Hepatocyte (in vitro differentiated cells): ENCODE measurements around the gene CTNND2. TPM values are rescaled to one million over a fixed set of nuclear protein-coding genes. Genes with fewer than 3 reads are reported as not detected.

Experiments used
- DNase-seq: peaks from one replicate; pipeline ENCODE4 v3.0.0-alpha.2; 2016; ENCODE audit warnings: low spot score
- H2AFZ ChIP-seq: fragments of 200-600 bp; sonication (generic); 2 replicates; pipeline ENCODE4 v1.6.0; 2016; ENCODE audit warnings: antibody characterized with exemption, mild to moderate bottlenecking
- H3K27ac ChIP-seq: fragments of 200-600 bp; sonication (generic); 2 replicates; pipeline ENCODE4 v1.5.1; 2016; ENCODE audit warnings: mild to moderate bottlenecking
- H3K27me3 ChIP-seq: fragments of 200-600 bp; sonication (generic); 2 replicates; pipeline ENCODE4 v1.6.1; 2016
- H3K36me3 ChIP-seq: fragments of 200-600 bp; sonication (generic); replicated peaks from 2 replicates; pipeline ENCODE4 v1.5.1; 2016; ENCODE audit warnings: low read depth; ENCODE audit not compliant: insufficient read depth
- H3K4me1 ChIP-seq: fragments of 200-600 bp; sonication (generic); 2 replicates; pipeline ENCODE4 v1.5.1; 2016; ENCODE audit warnings: mild to moderate bottlenecking, moderate library complexity; ENCODE audit not compliant: insufficient read depth
- H3K4me2 ChIP-seq: fragments of 200-600 bp; sonication (generic); 2 replicates; pipeline ENCODE4 v1.6.0; 2016
- H3K4me3 ChIP-seq: fragments of 200-600 bp; sonication (generic); 2 replicates; pipeline ENCODE4 v1.5.1; 2016; ENCODE audit warnings: mild to moderate bottlenecking
- H3K79me2 ChIP-seq: fragments of 200-600 bp; sonication (generic); 2 replicates; pipeline ENCODE4 v1.6.0; 2017; ENCODE audit warnings: mild to moderate bottlenecking
- H3K9me2 ChIP-seq: fragments of 200-600 bp; sonication (generic); replicated peaks from 2 replicates; pipeline ENCODE4 v1.6.0; 2017; ENCODE audit warnings: mild to moderate bottlenecking; ENCODE audit not compliant: insufficient read depth
- H3K9me3 ChIP-seq: fragments of 200-600 bp; sonication (generic); 2 replicates; pipeline ENCODE4 v1.5.1; 2016; ENCODE audit warnings: low read depth, mild to moderate bottlenecking
- H4K20me1 ChIP-seq: fragments of 200-600 bp; sonication (generic); 2 replicates; pipeline ENCODE4 v1.6.0; 2016; ENCODE audit warnings: mild to moderate bottlenecking; ENCODE audit not compliant: insufficient read depth, poor library complexity, severe bottlenecking
- CTCF ChIP-seq: fragments of 200-600 bp; sonication (generic); IDR thresholded peaks from 2 replicates; pipeline ENCODE4 v1.5.1; 2016; ENCODE audit warnings: antibody characterized with exemption, mild to moderate bottlenecking; ENCODE audit not compliant: poor library complexity
- EZH2 ChIP-seq: fragments of 200-600 bp; sonication (generic); IDR thresholded peaks from 2 replicates; pipeline ENCODE4 v1.6.1; 2016; ENCODE audit warnings: antibody characterized with exemption, mild to moderate bottlenecking, borderline replicate concordance
- EZH2phosphoT487 ChIP-seq: fragments of 200-600 bp; sonication (generic); IDR thresholded peaks from one replicate; pipeline ENCODE4 v1.6.1; 2018; ENCODE audit warnings: antibody characterized with exemption, mild to moderate bottlenecking, low read depth, moderate library complexity; ENCODE audit not compliant: unreplicated experiment, severe bottlenecking
- WGBS: methylation state at CpG from one replicate; pipeline ENCODE4 v1.1.6; 2016; ENCODE audit warnings: low lambda C conversion rate; ENCODE audit errors: missing lambda C conversion rate; 5-methylcytosine and 5-hydroxymethylcytosine counted together
- polyA plus RNA-seq: library from polyadenylated mRNA; unstranded; fragments of >200 nt; fragmentation: Nextera tagmentation; extraction: Ambion mirVana; gene quantifications from 2 replicates; pipeline ENCODE4 v1.2.1, GENCODE V29; 2016
- total RNA-seq: library from RNA; depleted of rRNA; stranded (reverse); fragments of >200 nt; gene quantifications from 2 replicates; pipeline ENCODE4 v1.2.3, GENCODE V29; 2014

CTNND2 gene
- total and polyA plus RNA-seq, 2 experiments from 2014 or later: 27.5 to 30.3 TPM

GRCh38 chr5:11046160-11046559 is 858.1 kb downstream of the CTNND2 start:
- Histone ChIP-seq H3K4me2 (no peak overlapping the region), H3K9me3 (no peaks in the 10 kb centered on the region), H3K79me2 (no peaks in the 10 kb centered on the region), H3K9me2 (no peaks in the 10 kb centered on the region), H3K4me3 (no peak overlapping the region), H3K27me3 (no peaks in the 10 kb centered on the region), H3K27ac (no peak overlapping the region), H3K36me3 (no peaks in the 10 kb centered on the region), H4K20me1 (no peaks in the 10 kb centered on the region), H3K4me1 (no peaks in the 10 kb centered on the region), H2AFZ (no peak overlapping the region)
- DNase-seq: no peak
- WGBS: 61% methylated on average over 7 of the region's 7 CpGs
- TF ChIP-seq EZH2: no peak
- TF ChIP-seq EZH2phosphoT487: no peak
- no peak for TF ChIP-seq CTCF

DNA sequence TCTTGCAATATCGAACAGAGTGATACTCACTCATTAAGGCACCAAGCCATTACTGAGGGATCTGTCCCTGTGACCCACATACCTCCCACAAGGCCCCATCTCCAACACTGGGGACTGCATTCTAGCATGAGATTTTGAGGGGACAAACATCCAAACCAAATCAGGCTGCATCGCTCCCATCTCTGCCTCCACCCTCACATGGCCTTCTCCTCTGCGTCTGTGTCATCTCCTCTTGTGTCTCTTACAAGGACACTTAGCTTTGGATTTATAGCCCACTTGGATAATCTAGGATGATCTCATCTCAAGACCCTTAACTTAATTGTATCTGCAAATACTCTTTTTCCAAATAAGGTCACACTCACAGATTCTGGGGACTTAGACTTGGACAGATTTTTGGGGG is 858.8 kb downstream of the CTNND2 start:
- H3K4me1 ChIP-seq: no peaks in the 10 kb centered on the region
- no peaks in the 10 kb centered on the region for H3K9me2 ChIP-seq
- TF ChIP-seq EZH2phosphoT487: no peak
- no peak for TF ChIP-seq EZH2
- no peak for TF ChIP-seq CTCF
- H3K36me3 ChIP-seq: no peaks in the 10 kb centered on the region
- H3K27me3 ChIP-seq: no peaks in the 10 kb centered on the region
- H3K9me3 ChIP-seq: no peaks in the 10 kb centered on the region
- no peak overlapping the region for H2AFZ ChIP-seq
- no peak for DNase-seq
- H3K79me2 ChIP-seq: no peaks in the 10 kb centered on the region
- WGBS: 86% methylated on average over 3 of the region's 3 CpGs
- no peak overlapping the region for H3K4me2 ChIP-seq
- H3K27ac ChIP-seq: no peak overlapping the region
- H3K4me3 ChIP-seq: no peak overlapping the region
- no peaks in the 10 kb centered on the region for H4K20me1 ChIP-seq

DNA sequence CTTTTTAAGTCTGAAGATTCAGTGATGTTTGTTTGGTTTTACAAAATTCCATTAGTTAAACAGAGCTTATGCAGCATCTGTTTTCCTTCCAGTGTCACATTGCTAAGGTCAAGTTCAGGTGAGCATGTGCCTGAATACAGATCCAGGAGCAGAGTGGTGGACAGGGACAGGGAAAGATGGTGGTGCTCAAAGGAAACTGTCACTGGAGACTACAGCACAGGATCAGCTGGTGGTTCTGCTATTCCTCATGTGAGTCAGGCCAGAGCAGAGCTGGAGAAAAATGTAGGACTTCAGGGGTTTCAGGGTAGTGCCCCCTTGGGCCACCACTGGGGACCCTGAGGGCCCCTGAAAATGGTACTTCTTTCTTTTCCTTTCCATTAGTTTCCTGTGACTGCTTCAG is 859.7 kb downstream of the CTNND2 start:
- H4K20me1 ChIP-seq: no peaks in the 10 kb centered on the region
- no peak overlapping the region for H3K4me3 ChIP-seq
- H3K4me2 ChIP-seq: no peak overlapping the region
- H3K36me3 ChIP-seq: no peaks in the 10 kb centered on the region
- no peak for TF ChIP-seq EZH2phosphoT487
- TF ChIP-seq CTCF: no peak
- TF ChIP-seq EZH2: no peak
- no peaks in the 10 kb centered on the region for H3K9me2 ChIP-seq
- no peak for DNase-seq
- no peaks in the 10 kb centered on the region for H3K79me2 ChIP-seq
- H3K27ac ChIP-seq: no peak overlapping the region
- H3K27me3 ChIP-seq: no peaks in the 10 kb centered on the region
- H3K4me1 ChIP-seq: no peaks in the 10 kb centered on the region
- no peaks in the 10 kb centered on the region for H3K9me3 ChIP-seq
- H2AFZ ChIP-seq: no peak overlapping the region

DNA sequence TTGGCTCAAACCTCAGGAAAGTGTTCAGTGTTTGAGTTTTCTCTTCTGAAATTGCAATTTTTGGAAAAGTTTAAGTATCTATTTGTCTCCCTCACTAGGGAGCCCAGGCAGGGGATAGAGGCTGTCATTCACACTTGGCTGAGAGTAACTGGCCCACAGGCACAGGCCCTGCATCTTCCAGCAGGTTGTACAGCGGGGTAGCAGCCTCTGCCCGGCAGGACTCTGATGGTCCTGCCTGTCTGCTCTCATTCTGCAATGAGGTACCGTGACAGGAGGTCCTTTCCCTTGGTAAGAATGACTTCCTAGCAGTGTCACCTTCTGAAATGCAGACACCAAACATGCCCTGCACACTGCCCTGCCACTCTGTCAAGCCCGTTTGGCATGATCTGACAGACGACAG is 860.4 kb downstream of the CTNND2 start:
- Histone ChIP-seq H3K9me3 (no peaks in the 10 kb centered on the region), H2AFZ (no peak overlapping the region), H3K27ac (no peak overlapping the region), H3K79me2 (no peaks in the 10 kb centered on the region), H4K20me1 (no peaks in the 10 kb centered on the region), H3K36me3 (no peaks in the 10 kb centered on the region), H3K27me3 (no peaks in the 10 kb centered on the region), H3K4me3 (no peak overlapping the region), H3K4me2 (no peak overlapping the region), H3K4me1 (no peaks in the 10 kb centered on the region), H3K9me2 (no peaks in the 10 kb centered on the region)
- DNase-seq: no peak
- TF ChIP-seq CTCF: no peak
- no peak for TF ChIP-seq EZH2phosphoT487
- no peak for TF ChIP-seq EZH2
- WGBS: 83% methylated on average over 5 of the region's 5 CpGs
